Spleen (tissue), 11 donors: Measurements from ENCODE around the gene UBXN1. TPM values are rescaled to one million over a fixed set of nuclear protein-coding genes. Genes with fewer than 3 reads are reported as not detected.
A peak's percentile ranks its signal among the peaks of the same experiment; 100 is the strongest.

Source experiments
- DNase-seq: peaks from one replicate; pipeline ENCODE4 v3.0.0-alpha.2; 2020
- H3K27ac ChIP-seq, 8 donors: fragments of 200-600 bp; sonication (generic) in 7 of 8; 1 replicate in 4 of 8; 2 replicates in 4 of 8; pipeline versions ENCODE4 v1.5.0 to v1.8.0; 2016 to 2021; ENCODE audit warnings: inconsistent platforms in 4 of 8, mild to moderate bottlenecking in 4 of 8, moderate library complexity in 1 of 8
- H3K27me3 ChIP-seq, 7 donors: fragments of 200-600 bp; sonication (generic) in 6 of 7; replicated peaks in 1 of 7; 1 replicate in 4 of 7; 2 replicates in 3 of 7; pipeline versions ENCODE4 v1.5.0 to v1.8.0; 2016 to 2021; ENCODE audit warnings: inconsistent platforms in 3 of 7, mild to moderate bottlenecking in 1 of 7
- H3K36me3 ChIP-seq, 6 donors: fragments of 200-600 bp; sonication (generic) in 5 of 6; 1 replicate in 4 of 6; 2 replicates in 2 of 6; pipeline versions ENCODE4 v1.5.0 to v1.8.0; 2016 to 2021; ENCODE audit warnings: inconsistent platforms in 2 of 6
- H3K4me1 ChIP-seq, 6 donors: fragments of 200-600 bp; sonication (generic) in 5 of 6; 1 replicate in 3 of 6; 2 replicates in 3 of 6; pipeline versions ENCODE4 v1.5.0 to v1.8.0; 2016 to 2021; ENCODE audit warnings: inconsistent platforms in 3 of 6
- H3K4me3 ChIP-seq, 8 donors: fragments of 200-600 bp; sonication (generic) in 7 of 8; 1 replicate in 4 of 8; 2 replicates in 4 of 8; pipeline versions ENCODE4 v1.5.0 to v1.8.0; 2016 to 2021; ENCODE audit warnings: inconsistent platforms in 4 of 8, mild to moderate bottlenecking in 4 of 8, moderate library complexity in 2 of 8
- H3K9me3 ChIP-seq, 8 donors: fragments of 200-600 bp; sonication (generic) in 7 of 8; 1 replicate in 4 of 8; 2 replicates in 4 of 8; pipeline versions ENCODE4 v1.5.0 to v1.8.0; 2016 to 2021; ENCODE audit warnings: inconsistent platforms in 4 of 8
- CTCF ChIP-seq, 11 experiments: fragments of 200-600 bp in 7 of 11; fragments of 450-650 bp in 4 of 11; sonication (generic) in 4 of 11; IDR thresholded peaks in 8 of 11; conservative IDR thresholded peaks in 3 of 11; 1 replicate in 7 of 11; 2 replicates in 4 of 11; pipeline versions ENCODE4 v1.4.0 to v1.8.0; 2016 to 2021; ENCODE audit warnings: antibody characterized with exemption in 11 of 11, inconsistent platforms in 4 of 11, mild to moderate bottlenecking in 1 of 11
- POLR2A ChIP-seq, 3 donors: fragments of 450-650 bp; IDR thresholded peaks; one replicate each; pipeline ENCODE4 v1.5.1; 2017; ENCODE audit warnings: antibody characterized with exemption in 3 of 3, mild to moderate bottlenecking in 1 of 3
- POLR2AphosphoS5 ChIP-seq, 3 donors: sonication (generic); formaldehyde crosslinking; IDR thresholded peaks; one replicate each; pipeline ENCODE4 v1.5.1; 2017; ENCODE audit warnings: antibody characterized with exemption in 3 of 3
- WGBS, 5 donors: extraction: QIAGEN DNeasy Blood & Tissue Kit in 3 of 5; methylation state at CpG; one replicate each; pipeline versions ENCODE4 v1.1.5 to v1.1.7; 2013 to 2018; 5-methylcytosine and 5-hydroxymethylcytosine counted together
- intact Hi-C: fragments of 100-400 bp; cut with DNase I; formaldehyde crosslinking; loops from one replicate; pipeline ENCODE4 v1.15.0; 2023; ENCODE audit warnings: low total_unique reads
- polyA plus RNA-seq, 3 donors: library from polyadenylated mRNA; stranded (reverse); fragments of 200-250 nt; gene quantifications; one replicate each; pipeline ENCODE4 v1.2.1, GENCODE V29; 2013
- total RNA-seq, 7 donors: library from RNA; depleted of rRNA in 3 of 7; stranded (reverse); fragments of >200 nt in 3 of 7; fragmentation: NEBNext Ultra II Directional in 4 of 7; extraction: Animal tissue kit (Norgen Biotek cat#: 25700) in 4 of 7; gene quantifications; one replicate each; pipeline versions ENCODE4 v1.1.0 to v1.2.1, GENCODE V29; 2016 to 2021
- donor health status: healthy with polysubstance abuse.
- donor health status: DM: no; HTN: no; CAD: no; lungs with moderate emphysema.
- donor health status: DM: no; HTN: no; CAD: no.
- donor health status: Bipolar disorder and iron deficiency.
- donor health status: healthy.
- donor health status: DM: no; HTN: no; CAD: no.
- donor health status: DM: yes; HTN: yes; CAD: no.

Gene UBXN1
- total and polyA plus RNA-seq, 10 donors, result 93.8 to 209 (median 130) TPM

DNA sequence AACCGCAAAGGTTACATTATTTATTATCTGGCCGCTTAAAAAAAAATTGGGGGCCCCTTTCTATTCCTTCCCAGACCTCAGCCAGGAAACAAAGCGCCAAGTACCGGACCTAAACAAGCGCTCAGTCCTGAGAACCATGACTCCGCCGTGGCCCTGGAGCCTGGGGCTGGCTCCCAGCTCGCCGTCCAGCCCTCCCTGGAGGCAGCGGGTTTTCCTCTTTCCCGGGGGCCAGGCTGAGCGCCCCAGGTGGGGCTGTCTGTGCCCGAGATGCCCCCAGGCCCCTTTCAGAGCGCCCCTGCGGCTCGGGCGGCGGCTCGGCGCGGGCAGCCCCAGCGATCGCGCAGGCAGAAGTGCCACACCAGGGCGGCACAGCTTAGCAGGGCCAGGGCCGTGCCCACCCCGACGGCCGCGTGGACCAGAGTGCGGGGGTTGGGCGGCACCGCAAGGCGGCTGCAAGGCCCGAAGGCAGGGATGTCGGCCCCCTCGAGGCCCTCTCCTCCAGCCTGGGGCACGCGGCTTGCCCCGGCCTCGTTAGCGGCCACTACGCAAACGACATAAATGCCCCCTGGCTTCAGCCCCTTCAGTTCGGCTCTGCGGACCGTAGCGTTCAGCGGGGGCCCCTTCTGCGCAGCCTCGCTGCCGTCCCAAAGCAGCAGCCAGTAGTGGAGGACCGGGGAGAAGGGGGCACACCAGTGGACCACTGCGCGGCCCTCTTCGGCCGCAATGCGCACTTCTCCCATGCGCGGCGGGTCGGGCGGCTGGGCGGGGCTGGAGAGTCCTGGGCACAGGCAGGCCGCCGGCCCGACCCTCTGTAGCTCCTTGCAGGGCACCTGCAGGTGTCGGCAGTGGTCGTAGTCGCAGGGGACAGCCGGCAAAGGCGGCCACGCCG, 8.9 kb upstream of the UBXN1 start:
- DNase-seq, result no peak
- Histone ChIP-seq H3K36me3 (peaks cover 3 to 36% (median 24%) of the 10 kb centered on the region in 6 donors), H3K4me3 (peak overlapping the region in 5 of 8 donors; percentile 1 to 37 (median 13)), H3K9me3 (no peaks in the 10 kb centered on the region), H3K4me1 (peaks cover 0 to 11% (median 4%) of the 10 kb centered on the region in 6 donors), H3K27ac (no peak overlapping the region), H3K27me3 (peaks cover 6 to 23% (median 16%) of the 10 kb centered on the region in 7 donors)
- 32 to 55% (median 36%) methylated on average over 44 to 74 of the region's 74 CpGs for WGBS, 5 donors
- TF ChIP-seq POLR2AphosphoS5 (IDR thresholded peaks at IDR 0.05) (peak in 1 of 3 donors; percentile 36), POLR2A (IDR thresholded peaks at IDR 0.05) (no peak), CTCF (IDR thresholded peaks at IDR 0.05 in 8 of 11, conservative IDR thresholded peaks at IDR 0.05 in 3 of 11) (no peak)
- intact Hi-C loops, result no loop called here

GRCh38 chr11:62682518-62682917, 3.6 kb upstream of the UBXN1 start:
- Histone ChIP-seq H3K36me3 (peaks cover 0 to 6% (median 3%) of the 10 kb centered on the region in 6 donors), H3K27ac (no peak overlapping the region), H3K4me3 (no peak overlapping the region), H3K27me3 (peaks cover 1 to 10% (median 4%) of the 10 kb centered on the region in 7 donors), H3K4me1 (peaks cover 15 to 36% (median 21%) of the 10 kb centered on the region in 6 donors), H3K9me3 (no peaks in the 10 kb centered on the region)
- no peak for TF ChIP-seq POLR2A (IDR thresholded peaks at IDR 0.05)
- no peak for TF ChIP-seq CTCF (IDR thresholded peaks at IDR 0.05 in 8 of 11, conservative IDR thresholded peaks at IDR 0.05 in 3 of 11)
- no peak for TF ChIP-seq POLR2AphosphoS5 (IDR thresholded peaks at IDR 0.05)
- WGBS, 5 donors, result 91 to 96% (median 95%) methylated on average over 7 of the region's 7 CpGs
- no peak for DNase-seq
- intact Hi-C loops, result no loop called here

DNA sequence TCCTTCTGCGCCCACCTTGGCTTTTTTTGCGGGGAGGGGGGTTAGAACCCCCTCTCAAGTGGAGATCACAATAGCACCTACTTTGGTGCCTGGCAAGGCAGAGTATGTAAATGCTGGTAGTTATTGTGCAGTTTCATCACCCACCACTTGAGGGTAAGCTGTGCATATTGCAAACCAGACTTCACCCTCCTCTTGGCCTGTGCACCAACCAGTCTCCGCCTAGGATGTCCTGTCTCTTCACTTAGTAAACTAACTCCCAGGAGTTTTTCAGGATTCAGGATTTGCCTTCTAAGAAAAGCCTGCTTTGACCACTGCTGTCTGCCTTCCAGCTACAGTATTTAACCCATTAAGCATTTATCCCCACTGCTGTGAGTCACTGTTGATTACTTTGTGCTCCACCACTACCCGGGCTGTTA, 2.0 kb upstream of the UBXN1 start:
- peaks cover 0 to 23% (median 20%) of the 10 kb centered on the region in 6 donors for H3K36me3 ChIP-seq
- TF ChIP-seq POLR2A (IDR thresholded peaks at IDR 0.05), result no peak
- TF ChIP-seq CTCF (IDR thresholded peaks at IDR 0.05 in 8 of 11, conservative IDR thresholded peaks at IDR 0.05 in 3 of 11), result peak in 10 of 11 experiments; percentile 10 to 59 (median 47)
- TF ChIP-seq POLR2AphosphoS5 (IDR thresholded peaks at IDR 0.05), result no peak
- intact Hi-C loops, result no loop called here
- WGBS, 5 donors, result 44 to 70% (median 59%) methylated on average over 4 of the region's 4 CpGs
- H3K27me3 ChIP-seq, result no peaks in the 10 kb centered on the region
- no peak for DNase-seq
- H3K9me3 ChIP-seq, result no peaks in the 10 kb centered on the region
- H3K4me1 ChIP-seq, result peaks cover 17 to 49% (median 34%) of the 10 kb centered on the region in 6 donors
- H3K27ac ChIP-seq, result peak overlapping the region in 3 of 8 donors; percentile 19 to 64 (median 26)
- no peak overlapping the region for H3K4me3 ChIP-seq

DNA sequence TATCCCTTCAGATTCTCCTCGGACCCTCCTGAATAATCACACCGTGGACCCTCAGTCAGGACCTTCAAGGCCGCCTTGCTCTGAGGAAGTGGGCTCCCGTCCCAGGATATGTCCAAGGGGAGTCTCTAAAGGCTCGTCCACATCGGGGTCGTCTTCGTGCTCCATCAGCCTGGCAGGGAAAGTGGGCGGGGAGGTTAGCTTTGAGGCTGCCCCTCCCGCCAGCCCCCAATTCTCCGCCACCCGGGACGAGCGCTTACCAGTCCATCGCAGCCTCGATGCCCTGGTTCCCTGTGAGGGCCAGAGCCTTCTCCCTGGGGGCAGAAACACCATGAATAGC, 472 bp downstream of the UBXN1 start:
- WGBS, 5 donors, result 2 to 10% (median 4%) methylated on average over 5 to 16 of the region's 16 CpGs
- peak overlapping the region; percentile 77 to 99 (median 96) for H3K4me3 ChIP-seq
- peaks cover 20 to 72% (median 43%) of the 10 kb centered on the region in 6 donors for H3K4me1 ChIP-seq
- no peak for TF ChIP-seq CTCF (IDR thresholded peaks at IDR 0.05 in 8 of 11, conservative IDR thresholded peaks at IDR 0.05 in 3 of 11)
- no peak for TF ChIP-seq POLR2AphosphoS5 (IDR thresholded peaks at IDR 0.05)
- TF ChIP-seq POLR2A (IDR thresholded peaks at IDR 0.05), result no peak
- peak overlapping the region; percentile 76 to 96 (median 92) for H3K27ac ChIP-seq
- peaks cover 0 to 48% (median 38%) of the 10 kb centered on the region in 6 donors for H3K36me3 ChIP-seq
- no peaks in the 10 kb centered on the region for H3K9me3 ChIP-seq
- intact Hi-C loops, result loop anchor here (10.0 kb wide), 1 partner anchor 84 kb away; the partner anchor contains the start of gene TUT1
- DNase-seq, result no peak
- H3K27me3 ChIP-seq, result no peaks in the 10 kb centered on the region
